Measurements from ENCODE around the gene EZH1. TPM values are rescaled to one million over a fixed set of nuclear protein-coding genes. Genes with fewer than 3 reads are reported as not detected.

The EZH1 gene
- total RNA-seq, 4 donors from 2014 or later = 31.5 to 89.5 (median 44.5) TPM

DNA sequence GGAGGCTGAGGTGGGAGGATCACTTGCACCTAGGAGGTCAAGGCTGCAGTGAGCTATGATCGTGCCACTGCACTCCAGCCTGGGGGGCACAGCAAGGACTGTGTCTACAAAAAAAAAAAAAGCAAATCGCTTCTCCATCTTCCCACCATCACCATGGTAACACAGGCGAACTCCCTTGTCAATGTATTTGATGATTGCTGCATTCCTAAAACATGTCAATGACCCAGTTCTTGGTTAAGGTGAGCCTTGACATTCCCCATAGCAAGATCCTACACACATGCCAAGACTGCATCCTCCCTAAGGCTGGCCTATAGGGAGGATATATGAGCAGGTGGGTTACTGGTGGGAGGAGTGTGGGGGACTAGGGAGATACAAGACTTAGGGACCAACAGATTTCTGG lies 50.3 kb downstream of the EZH1 start:
- no peaks in the 10 kb centered on the region for H3K36me3 ChIP-seq
- no peaks in the 10 kb centered on the region for H3K9me3 ChIP-seq
- H3K4me1 ChIP-seq = peaks cover 0 to 5% of the 10 kb centered on the region in 2 donors
- intact Hi-C loops (cut with DNase I; ENCODE audit: low total_unique reads) = no loop called here
- no peak for TF ChIP-seq CTCF (IDR thresholded peaks at IDR 0.05)
- no peak overlapping the region for H3K4me3 ChIP-seq
- no peak overlapping the region for H3K27ac ChIP-seq
- DNase-seq = no peak
- H3K27me3 ChIP-seq = no peaks in the 10 kb centered on the region

DNA sequence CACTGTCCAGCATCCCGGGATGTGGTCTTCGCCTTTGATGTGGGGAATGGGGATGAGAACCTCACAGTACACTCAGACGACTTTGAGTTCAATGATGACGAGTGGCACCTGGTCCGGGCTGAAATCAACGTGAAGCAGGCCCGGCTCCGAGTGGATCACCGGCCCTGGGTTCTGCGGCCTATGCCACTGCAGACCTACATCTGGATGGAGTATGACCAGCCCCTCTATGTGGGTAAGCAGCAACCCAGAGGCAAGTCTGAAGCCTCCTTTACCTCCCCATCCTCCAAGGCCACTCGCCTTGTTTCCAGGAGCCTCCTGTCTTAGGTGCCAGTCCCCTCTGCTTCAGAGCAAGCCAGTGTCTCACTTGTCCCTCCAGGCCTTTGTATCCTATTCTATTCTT lies 52.4 kb downstream of the EZH1 start:
- TF ChIP-seq CTCF (IDR thresholded peaks at IDR 0.05) (no peak), POLR2A (IDR thresholded peaks at IDR 0.05) (no peak)
- DNase-seq = no peak
- Histone ChIP-seq H3K27ac (no peak overlapping the region), H3K27me3 (no peaks in the 10 kb centered on the region), H3K36me3 (no peaks in the 10 kb centered on the region), H3K9me3 (no peaks in the 10 kb centered on the region), H3K4me3 (no peak overlapping the region), H3K4me1 (no peaks in the 10 kb centered on the region)
- intact Hi-C loops (cut with DNase I; ENCODE audit: low total_unique reads) = no loop called here

GRCh38 chr17:42691021-42691545 lies 53.8 kb downstream of the EZH1 start:
- no peaks in the 10 kb centered on the region for H3K9me3 ChIP-seq
- intact Hi-C loops (cut with DNase I; ENCODE audit: low total_unique reads) = no loop called here

DNA sequence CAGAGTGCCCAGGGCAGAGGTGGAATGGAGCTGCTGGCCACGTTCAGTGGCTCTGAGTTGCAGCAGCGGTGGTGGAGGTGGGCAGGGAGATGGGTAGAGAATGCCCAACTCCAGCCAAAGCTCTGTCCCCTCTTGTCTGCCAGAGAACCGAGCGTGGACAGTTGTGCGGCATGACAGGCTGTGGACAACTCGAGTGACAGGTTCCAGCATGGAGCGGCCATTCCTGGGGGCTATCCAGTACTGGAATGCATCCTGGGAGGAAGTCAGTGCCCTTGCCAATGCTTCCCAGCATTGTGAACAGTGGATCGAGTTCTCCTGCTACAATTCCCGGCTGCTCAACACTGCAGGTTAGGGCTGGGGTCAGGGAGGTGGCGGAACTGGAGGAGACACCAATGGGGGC lies 54.2 kb downstream of the EZH1 start:
- no peak overlapping the region for H3K4me3 ChIP-seq
- no peak overlapping the region for H3K27ac ChIP-seq
- H3K4me1 ChIP-seq = no peaks in the 10 kb centered on the region
- intact Hi-C loops (cut with DNase I; ENCODE audit: low total_unique reads) = no loop called here
- no peaks in the 10 kb centered on the region for H3K9me3 ChIP-seq
- DNase-seq = no peak
- H3K36me3 ChIP-seq = no peaks in the 10 kb centered on the region
- TF ChIP-seq CTCF (IDR thresholded peaks at IDR 0.05) = no peak
- TF ChIP-seq POLR2A (IDR thresholded peaks at IDR 0.05) = no peak
- no peaks in the 10 kb centered on the region for H3K27me3 ChIP-seq

More at GRCh38 chr17:42691021-42691545, 53.8 kb downstream of the EZH1 start:
- Histone ChIP-seq H3K36me3 (no peaks in the 10 kb centered on the region), H3K4me3 (no peak overlapping the region), H3K27ac (no peak overlapping the region), H3K4me1 (no peaks in the 10 kb centered on the region), H3K27me3 (no peaks in the 10 kb centered on the region)
- no peak for TF ChIP-seq POLR2A (IDR thresholded peaks at IDR 0.05)
- TF ChIP-seq CTCF (IDR thresholded peaks at IDR 0.05) = no peak
- no peak for DNase-seq

DNA sequence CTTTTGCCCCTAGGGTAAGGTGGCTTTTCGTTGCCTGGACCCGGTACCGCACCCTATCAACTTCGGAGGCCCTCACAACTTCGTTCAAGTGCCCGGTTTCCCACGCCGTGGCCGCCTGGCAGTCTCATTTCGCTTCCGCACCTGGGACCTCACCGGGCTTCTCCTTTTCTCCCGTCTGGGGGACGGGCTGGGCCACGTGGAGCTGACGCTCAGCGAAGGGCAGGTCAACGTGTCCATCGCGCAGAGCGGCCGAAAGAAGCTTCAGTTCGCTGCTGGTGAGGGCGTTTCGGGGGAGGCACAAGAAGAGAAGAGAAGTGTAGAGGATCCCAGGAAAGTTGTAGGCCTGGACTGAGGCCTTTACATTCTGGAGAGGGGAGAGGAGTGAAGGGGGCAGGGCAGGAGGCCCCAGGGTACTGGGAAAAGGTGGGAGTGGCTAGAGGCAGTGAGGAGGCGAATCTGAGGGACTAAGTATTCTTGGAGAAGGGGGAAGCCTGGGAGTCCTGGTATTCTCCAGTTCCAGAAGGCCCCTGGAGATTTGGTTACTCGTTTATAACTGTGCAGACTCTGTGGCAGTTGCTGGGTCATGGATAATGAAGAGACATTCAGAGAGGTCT lies 57.0 kb downstream of the EZH1 start:
- no peaks in the 10 kb centered on the region for H3K9me3 ChIP-seq
- H3K27me3 ChIP-seq = no peaks in the 10 kb centered on the region
- H3K36me3 ChIP-seq = no peaks in the 10 kb centered on the region
- H3K4me3 ChIP-seq = no peak overlapping the region
- DNase-seq = no peak
- TF ChIP-seq CTCF (IDR thresholded peaks at IDR 0.05) = no peak
- no peak for TF ChIP-seq POLR2A (IDR thresholded peaks at IDR 0.05)
- no peak overlapping the region for H3K27ac ChIP-seq
- intact Hi-C loops (cut with DNase I; ENCODE audit: low total_unique reads) = no loop called here
- H3K4me1 ChIP-seq = peaks cover 0 to 6% of the 10 kb centered on the region in 2 donors

Measured in uterus (tissue), 4 donors.